Activated CD4-positive, alpha-beta memory T cell treated with anti-CD3 and anti-CD28 coated beads, Interleukin-2, amount 10 ng/mL, durations not matched to agents 7 days and 5 days (primary cell): ENCODE measurements around the gene TAS2R30. TPM values are rescaled to one million over a fixed set of nuclear protein-coding genes. Genes with fewer than 3 reads are reported as not detected.
"Not testable (repeated sequence)": the region's sequence is repeated elsewhere in the genome, so short reads cannot be mapped to it uniquely, and the experiment has no call there.

ENCODE experiments used
- CTCF ChIA-PET: fragments of 350-600 bp; sonication (Branson Sonifier 250); formaldehyde crosslinking; loops from one replicate; lab custom pipeline; 2021; ENCODE audit warnings: antibody characterized with exemption, inconsistent platforms; lab: Charles Lee
- POLR2A ChIA-PET: fragments of 350-600 bp; sonication (Branson Sonifier 250); formaldehyde crosslinking; loops from one replicate; lab custom pipeline; 2021; ENCODE audit warnings: antibody characterized with exemption; lab: Charles Lee
- DNase-seq: peaks from one replicate; pipeline ENCODE4 v3.0.0-alpha.2; 2020
- H3K27ac Mint-ChIP-seq: one replicate; pipeline ENCODE4 v1.8.0; 2021; ENCODE audit warnings: mild to moderate bottlenecking, mixed read lengths
- H3K27me3 Mint-ChIP-seq: one replicate; pipeline ENCODE4 v1.8.0; 2021; ENCODE audit warnings: mixed read lengths
- H3K36me3 Mint-ChIP-seq: one replicate; pipeline ENCODE4 v1.8.0; 2021; ENCODE audit warnings: low read depth, mixed read lengths
- H3K4me1 Mint-ChIP-seq: one replicate; pipeline ENCODE4 v1.8.0; 2021; ENCODE audit warnings: mixed read lengths
- H3K4me3 Mint-ChIP-seq: one replicate; pipeline ENCODE4 v1.8.0; 2021; ENCODE audit warnings: mild to moderate bottlenecking, mixed read lengths
- H3K9me3 Mint-ChIP-seq: one replicate; pipeline ENCODE4 v1.8.0; 2021; ENCODE audit warnings: mixed read lengths
- total RNA-seq, 2 experiments: library from RNA; stranded (reverse); gene quantifications; one replicate each; pipeline ENCODE4 v1.2.3, GENCODE V29; 2021

Gene TAS2R30
- total RNA-seq, 2 experiments from 2014 or later = 1.6 to 1.7 TPM

DNA sequence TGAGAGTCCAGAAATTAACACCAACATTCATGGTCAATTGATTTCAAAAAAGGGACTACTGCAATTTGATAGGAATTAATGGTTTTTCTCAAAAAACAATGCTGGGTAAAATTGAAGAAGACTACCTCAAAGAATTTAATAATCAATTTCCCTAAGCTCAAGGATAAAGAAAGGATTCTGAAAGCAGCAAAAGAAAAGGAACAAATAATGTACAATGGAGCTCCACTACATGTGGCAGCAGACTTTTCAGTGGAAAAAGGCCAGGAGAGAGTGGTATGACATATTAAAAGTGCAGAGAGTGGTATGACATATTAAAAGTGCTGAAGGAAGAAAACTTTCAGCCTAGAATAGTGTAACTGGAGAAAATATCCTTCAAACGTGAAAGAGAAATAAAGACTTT lies 26.7 kb downstream of the TAS2R30 start:
- H3K9me3 Mint-ChIP-seq = peaks cover 37% of the 10 kb centered on the region
- H3K27ac Mint-ChIP-seq = no peak overlapping the region
- H3K4me3 Mint-ChIP-seq = no peak overlapping the region
- ChIA-PET CTCF (interaction anchor here (1.3 kb wide), 1 partner anchor 63 kb away, joined by 3 read pairs; the partner anchor contains the start of gene SMIM10L1), POLR2A (no interaction called here)
- H3K4me1 Mint-ChIP-seq = peaks cover 21% of the 10 kb centered on the region
- H3K27me3 Mint-ChIP-seq = no peaks in the 10 kb centered on the region
- no peak for DNase-seq
- H3K36me3 Mint-ChIP-seq = peaks cover 71% of the 10 kb centered on the region

DNA sequence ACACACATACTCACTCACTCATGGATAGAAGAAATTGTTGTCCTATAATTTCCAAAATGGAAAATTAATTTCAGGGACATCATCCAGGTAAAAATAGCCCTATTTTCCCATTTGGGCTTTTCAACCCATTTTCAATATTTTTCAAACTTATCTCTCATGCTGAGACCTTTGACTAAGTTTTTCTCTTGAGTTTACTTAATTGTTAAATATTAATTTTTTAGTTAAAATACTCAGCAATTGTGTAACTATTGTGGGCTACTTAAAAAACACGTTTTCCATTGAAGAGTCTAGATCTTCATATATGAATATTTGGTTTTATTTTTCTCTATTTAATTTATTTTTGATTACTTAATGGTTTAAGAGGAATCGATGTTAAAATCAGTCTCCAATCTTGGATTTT lies 28.2 kb downstream of the TAS2R30 start:
- POLR2A ChIA-PET = no interaction called here
- Mint-ChIP-seq H3K4me1 (peaks cover 18% of the 10 kb centered on the region), H3K27me3 (no peaks in the 10 kb centered on the region), H3K4me3 (no peak overlapping the region), H3K9me3 (peaks cover 26% of the 10 kb centered on the region), H3K36me3 (peaks cover 59% of the 10 kb centered on the region), H3K27ac (no peak overlapping the region)
- DNase-seq = no peak
- CTCF ChIA-PET = no interaction called here

DNA sequence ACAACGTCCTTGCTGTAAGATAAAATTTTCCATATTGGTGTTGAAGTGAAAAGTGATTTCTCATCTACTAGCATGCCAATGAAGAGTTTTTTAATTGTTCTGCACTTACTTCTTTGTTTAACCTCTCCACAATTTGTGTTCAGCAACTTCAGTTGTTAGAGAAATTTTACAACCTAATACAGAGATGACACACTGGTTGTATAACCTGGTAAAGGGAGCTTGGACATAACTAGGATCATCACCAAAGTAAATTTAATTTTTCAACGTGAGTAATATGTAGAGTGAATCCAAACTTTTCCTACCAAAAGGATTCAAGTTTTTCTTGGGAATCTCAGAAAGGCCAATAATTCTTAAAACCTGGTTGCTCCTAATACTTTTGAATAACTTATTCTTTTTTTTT lies 28.9 kb downstream of the TAS2R30 start:
- POLR2A ChIA-PET = no interaction called here
- H3K4me3 Mint-ChIP-seq = no peak overlapping the region
- H3K9me3 Mint-ChIP-seq = peaks cover 19% of the 10 kb centered on the region
- no peak overlapping the region for H3K27ac Mint-ChIP-seq
- peaks cover 54% of the 10 kb centered on the region for H3K36me3 Mint-ChIP-seq
- peaks cover 16% of the 10 kb centered on the region for H3K4me1 Mint-ChIP-seq
- CTCF ChIA-PET = no interaction called here
- no peaks in the 10 kb centered on the region for H3K27me3 Mint-ChIP-seq
- DNase-seq = no peak

DNA sequence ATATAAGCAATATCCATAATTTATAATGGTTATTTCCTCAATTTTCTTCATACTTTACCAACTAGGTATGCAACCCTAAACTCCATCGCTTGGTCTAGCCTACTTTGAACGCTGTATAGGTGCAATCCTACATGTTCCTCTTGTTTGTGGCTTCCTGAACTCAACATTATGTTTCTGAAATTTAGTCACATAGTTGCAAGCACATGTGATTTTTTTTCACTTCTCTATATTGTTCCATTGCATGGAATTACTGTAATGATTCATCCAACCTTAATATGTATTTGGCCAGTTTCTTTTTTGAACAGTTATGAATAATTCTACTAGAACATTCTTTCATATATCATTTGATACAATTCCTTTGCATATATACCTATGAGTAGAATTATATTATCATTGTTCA lies 39.5 kb downstream of the TAS2R30 start:
- H3K4me1 Mint-ChIP-seq, POLR2A ChIA-PET, H3K4me3 Mint-ChIP-seq, CTCF ChIA-PET, H3K9me3 Mint-ChIP-seq, DNase-seq, H3K27ac Mint-ChIP-seq, H3K27me3 Mint-ChIP-seq: not testable (repeated sequence)
- peaks cover 14% of the 10 kb centered on the region for H3K36me3 Mint-ChIP-seq

DNA sequence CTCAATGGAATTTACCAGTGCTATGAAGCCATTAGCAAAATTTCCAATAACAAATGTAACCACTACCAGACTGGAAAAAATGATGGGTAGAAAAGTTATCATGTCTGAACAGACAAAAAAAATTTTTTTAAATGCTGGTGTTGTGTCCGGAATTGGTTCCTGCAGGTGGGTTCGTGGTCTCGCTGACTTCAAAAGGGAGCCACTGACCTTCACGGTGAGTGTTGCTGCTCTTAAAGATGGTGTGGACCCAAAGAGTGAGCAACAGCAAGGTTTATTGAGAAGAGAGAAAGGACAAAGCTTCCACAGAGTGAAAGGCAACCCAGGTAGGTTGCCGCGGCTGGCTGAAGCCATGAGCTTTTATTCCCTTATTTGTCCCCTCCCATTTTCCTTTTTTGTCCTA lies 42.3 kb downstream of the TAS2R30 start, which contains the start of gene TAS2R43:
TSS of gene TAS2R43 (minus strand) at position 186 of the 400 bp plus-strand sequence. CDS start at position 102, 84 bp downstream.
- no peak within 1 kb of the TSS for H3K4me3 Mint-ChIP-seq

DNA sequence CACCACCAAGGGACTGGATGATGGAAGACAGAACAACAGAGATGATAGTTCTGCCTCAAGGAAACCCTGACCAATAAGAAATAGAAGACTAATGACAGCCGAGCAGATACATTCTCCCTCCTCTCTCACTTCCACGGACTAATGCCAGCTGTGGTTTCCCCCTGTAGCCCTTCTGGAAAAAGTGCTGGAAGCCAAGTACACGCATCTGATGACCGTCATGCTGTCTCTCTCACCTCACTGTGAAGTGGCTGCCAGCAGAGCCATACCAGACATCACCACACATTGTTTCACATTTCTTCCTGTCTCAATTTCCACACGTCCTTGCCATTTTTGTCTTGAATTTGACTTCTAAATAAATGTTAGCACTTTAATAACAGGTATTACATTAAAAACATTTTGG lies 45.2 kb downstream of the TAS2R30 start:
- POLR2A ChIA-PET = no interaction called here
- Mint-ChIP-seq H3K9me3 (peaks cover under 1% of the 10 kb centered on the region), H3K4me1 (no peaks in the 10 kb centered on the region), H3K4me3 (no peak overlapping the region), H3K27ac (no peak overlapping the region), H3K36me3 (peaks cover 4% of the 10 kb centered on the region), H3K27me3 (no peaks in the 10 kb centered on the region)
- no peak for DNase-seq
- CTCF ChIA-PET = no interaction called here

More for the DNA sequence above, 42.3 kb downstream of the TAS2R30 start, which contains the start of gene TAS2R43:
- Mint-ChIP-seq H3K27me3 (no peaks in the 10 kb centered on the region), H3K27ac (no peak within 1 kb of the TSS), H3K4me1 (no peaks in the 10 kb centered on the region), H3K36me3 (no peaks in the 10 kb centered on the region), H3K9me3 (no peaks in the 10 kb centered on the region)
- ChIA-PET POLR2A (no interaction called here), CTCF (no interaction called here)
- no peak for DNase-seq

DNA sequence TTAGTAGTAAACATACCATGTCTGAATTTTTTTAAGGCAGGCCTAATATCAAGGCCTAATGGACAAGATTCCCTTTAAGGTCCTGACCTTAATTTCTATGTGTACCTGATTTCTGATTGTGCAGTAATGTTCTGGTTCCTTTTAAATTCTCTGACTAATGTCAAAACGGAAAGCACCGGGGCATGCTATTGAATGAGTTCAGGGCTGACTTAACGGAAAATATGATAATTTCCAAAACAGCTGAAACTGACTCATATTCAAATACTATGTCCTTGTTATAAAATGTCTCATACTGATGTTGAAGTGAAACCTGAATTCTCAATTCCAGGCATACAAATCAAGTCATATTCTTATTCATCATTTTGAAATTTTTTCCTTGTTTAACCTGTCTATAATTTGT lies 49.0 kb downstream of the TAS2R30 start:
- ChIA-PET POLR2A (no interaction called here), CTCF (no interaction called here)
- no peaks in the 10 kb centered on the region for H3K27me3 Mint-ChIP-seq
- no peak for DNase-seq
- peaks cover 14% of the 10 kb centered on the region for H3K36me3 Mint-ChIP-seq
- H3K4me3 Mint-ChIP-seq = no peak overlapping the region
- H3K4me1 Mint-ChIP-seq = no peaks in the 10 kb centered on the region
- H3K9me3 Mint-ChIP-seq = peaks cover 12% of the 10 kb centered on the region
- H3K27ac Mint-ChIP-seq = no peak overlapping the region

Other genes with a start within 250 kb of the TAS2R30 start
- under 1 TPM; 0.23 to 0.25 TPM for gene TAS2R13, start 225.1 kb downstream of the TAS2R30 start, total RNA-seq
- gene PRH2, start 205.4 kb downstream of the TAS2R30 start, total RNA-seq = not detected
- 1 to 10 TPM; 1.2 to 1.3 TPM for gene TAS2R14, start 195.4 kb downstream of the TAS2R30 start, total RNA-seq
- under 1 TPM; 0.25 to 0.73 TPM for gene TAS2R50, start 147.7 kb downstream of the TAS2R30 start, total RNA-seq
- under 1 TPM; 0.50 to 0.78 TPM for gene TAS2R20, start 136.3 kb downstream of the TAS2R30 start, total RNA-seq
- 1 to 10 TPM; 1.1 to 1.3 TPM for gene TAS2R19, start 112.0 kb downstream of the TAS2R30 start, total RNA-seq
- gene TAS2R31, start 103.2 kb downstream of the TAS2R30 start, total RNA-seq = 1 to 10 TPM; 1.7 to 1.9 TPM
- gene TAS2R46, start 72.3 kb downstream of the TAS2R30 start, total RNA-seq = under 1 TPM; 0.43 to 0.95 TPM
- under 1 TPM; 0.55 to 0.63 TPM for gene TAS2R43, start 42.3 kb downstream of the TAS2R30 start, total RNA-seq
- gene SMIM10L1, start 36.5 kb upstream of the TAS2R30 start, total RNA-seq = 1 to 10 TPM; 8.3 TPM
- not detected for gene TAS2R42, start 52.3 kb upstream of the TAS2R30 start, total RNA-seq
- gene PRB3, start 135.1 kb upstream of the TAS2R30 start, total RNA-seq = not detected
- gene PRB4, start 175.8 kb upstream of the TAS2R30 start, total RNA-seq = not detected